GM12878 (cell line): ENCODE measurements around the gene TRPV5. TPM values are rescaled to one million over a fixed set of nuclear protein-coding genes. Genes with fewer than 3 reads are reported as not detected.

Source experiments
- ATAC-seq: fragments of 200-7000 bp; cut with Tn5 transposase; 3 replicates; pipeline ENCODE4 v1.9.1; 2020; ENCODE audit warnings: mild to moderate bottlenecking, moderate library complexity
- BruUV-seq: library from RNA; stranded (reverse); fragments of 400-500 nt; replicated peaks from 2 replicates; lab custom pipeline; 2021; lab: Mats Ljungman, UMichigan
- CTCF ChIA-PET: fragments of 300-600 bp; sonication (Branson Sonifier 250); formaldehyde crosslinking; extraction: SDS; loops from one replicate; lab custom pipeline; 2021; ENCODE audit warnings: inconsistent platforms; lab: Yijun Ruan, JAX
- POLR2A ChIA-PET: fragments of 350-600 bp; formaldehyde crosslinking; extraction: SDS; loops from one replicate; lab custom pipeline; 2021; ENCODE audit warnings: inconsistent platforms; lab: Charles Lee
- RAD21 ChIA-PET: fragments of 300-600 bp; sonication (Branson Sonifier 250); formaldehyde crosslinking; loops from one replicate; lab custom pipeline; 2023; ENCODE audit warnings: antibody characterized with exemption; ENCODE audit not compliant: unreplicated experiment; lab: Charles Lee
- SMC1A ChIA-PET: fragments of 300-600 bp; sonication (Branson Sonifier 250); formaldehyde crosslinking; loops from one replicate; lab custom pipeline; 2023; ENCODE audit not compliant: unreplicated experiment, uncharacterized antibody; lab: Charles Lee
- DNase-seq: peaks from one replicate; pipeline ENCODE4 v3.0.0-alpha.2; 2011; ENCODE audit warnings: low read depth, low spot score
- FAIRE-seq: peaks from 3 replicates; lab custom pipeline; 2011; peaks lifted over from hg19 to GRCh38; lab: Jason Lieb, UNC
- H2AFZ ChIP-seq: 2 replicates; pipeline ENCODE4 v1.6.0; 2011; ENCODE audit warnings: low read depth, low read length, control low read depth; ENCODE audit not compliant: control insufficient read depth
- H3K27ac ChIP-seq: 2 replicates; pipeline ENCODE4 v1.5.1; 2011; ENCODE audit warnings: control low read depth; ENCODE audit not compliant: control insufficient read depth, insufficient read depth
- H3K27me3 ChIP-seq, 2 experiments: replicated peaks in 1 of 2; 2 replicates each; pipeline versions ENCODE4 v1.6.0 to v1.6.1; 2011; ENCODE audit warnings: low read length in 1 of 2; ENCODE audit not compliant: control insufficient read depth in 2 of 2, insufficient read depth in 2 of 2
- H3K36me3 ChIP-seq, 2 experiments: 2 replicates each; pipeline ENCODE4 v1.5.1; 2011; ENCODE audit warnings: low read length in 1 of 2; ENCODE audit not compliant: control insufficient read depth in 2 of 2, insufficient read depth in 2 of 2
- H3K4me1 ChIP-seq: 2 replicates; pipeline ENCODE4 v1.6.1; 2011; ENCODE audit warnings: mild to moderate bottlenecking, low read length, moderate library complexity, mixed read lengths; ENCODE audit not compliant: control insufficient read depth, insufficient read depth
- H3K4me2 ChIP-seq: 2 replicates; pipeline ENCODE4 v1.6.0; 2011; ENCODE audit warnings: control low read depth; ENCODE audit not compliant: control insufficient read depth, insufficient read depth
- H3K4me3 ChIP-seq: fragments of 200-600 bp; sonication (generic); 2 replicates; pipeline ENCODE4 v1.5.1; 2016
- H3K79me2 ChIP-seq: 2 replicates; pipeline ENCODE4 v1.6.0; 2011; ENCODE audit warnings: low read length; ENCODE audit not compliant: control insufficient read depth, insufficient read depth
- H3K9ac ChIP-seq: 2 replicates; pipeline ENCODE4 v1.8.0; 2011; ENCODE audit warnings: low read length, control low read depth, mixed read lengths; ENCODE audit not compliant: control insufficient read depth, insufficient read depth
- H3K9me3 ChIP-seq: replicated peaks from 3 replicates; pipeline ENCODE4 v1.5.1; 2011; ENCODE audit warnings: mild to moderate bottlenecking, low read length; ENCODE audit not compliant: control insufficient read depth, insufficient read depth
- H4K20me1 ChIP-seq: 2 replicates; pipeline ENCODE4 v1.6.0; 2011; ENCODE audit not compliant: control insufficient read depth, insufficient read depth
- BCL3 ChIP-seq: IDR thresholded peaks from 2 replicates; pipeline ENCODE4 v1.6.1; 2011; ENCODE audit warnings: borderline replicate concordance, low read depth, mild to moderate bottlenecking, moderate library complexity, low read length; ENCODE audit not compliant: insufficient read depth, poor library complexity, severe bottlenecking
- MTA2 ChIP-seq: fragments of 450-650 bp; IDR thresholded peaks from 2 replicates; pipeline ENCODE4 v1.6.1; 2016; ENCODE audit warnings: low read depth, mild to moderate bottlenecking, moderate library complexity
- MXI1 ChIP-seq: fragments of 150-350 bp; IDR thresholded peaks from 2 replicates; pipeline ENCODE4 v1.6.1; 2011; ENCODE audit warnings: low read depth, mild to moderate bottlenecking, inconsistent platforms, low read length, improper control_type of control experiment
- NBN ChIP-seq: fragments of 450-650 bp; IDR thresholded peaks from 2 replicates; pipeline ENCODE4 v1.6.1; 2016
- PRDM15 ChIP-seq: fragments of 450-650 bp; formaldehyde crosslinking; IDR thresholded peaks from 2 replicates; pipeline ENCODE4 v1.4.0; 2020; ENCODE audit warnings: mild to moderate bottlenecking, moderate library complexity
- RAD21 ChIP-seq: IDR thresholded peaks from 2 replicates; pipeline ENCODE4 v1.6.1; 2011; ENCODE audit warnings: mild to moderate bottlenecking, low read depth, low read length, moderate library complexity; ENCODE audit not compliant: insufficient read depth
- SUPT20H ChIP-seq: IDR thresholded peaks from 2 replicates; pipeline ENCODE4 v1.6.1; 2011; ENCODE audit warnings: low read depth, mild to moderate bottlenecking, low read length, moderate library complexity, borderline replicate concordance; ENCODE audit not compliant: control insufficient read depth
- TARDBP ChIP-seq: IDR thresholded peaks from 2 replicates; pipeline ENCODE4 v1.6.1; 2016; ENCODE audit warnings: borderline replicate concordance
- TBL1XR1 ChIP-seq: IDR thresholded peaks from 2 replicates; pipeline ENCODE4 v1.6.1; 2012; ENCODE audit warnings: low read depth, low read length, improper control_type of control experiment
- WGBS: methylation state at CpG from one replicate; pipeline ENCODE4 v1.1.6; 2016; ENCODE audit warnings: low lambda C conversion rate; ENCODE audit not compliant: insufficient replicate concordance, insufficient coverage; ENCODE audit errors: missing lambda C conversion rate; 5-methylcytosine and 5-hydroxymethylcytosine counted together
- in situ Hi-C: fragments of 300-500 bp; cut with MboI; formaldehyde crosslinking; loops from 9 replicates; pipeline ENCODE4 v1.14.3; 2018; ENCODE audit warnings: mixed read lengths
- intact Hi-C: fragments of 100-400 bp; cut with micrococcal nuclease; formaldehyde crosslinking; loops from one replicate; pipeline ENCODE4 v1.14.2; 2022; ENCODE audit not compliant: unreplicated experiment
- polyA plus RNA-seq, 11 experiments: library from polyadenylated mRNA; depleted of rRNA in 4 of 11; unstranded in 6 of 11; stranded (reverse) in 5 of 11; fragments of >200 nt; fragmentation: Nextera tagmentation in 4 of 11; fragmentation: Illumina TruSeq in 1 of 11; extraction: Ambion mirVana in 4 of 11; extraction: Trizol in 1 of 11; gene quantifications; 1 replicate in 1 of 11; 2 replicates in 10 of 11; pipeline versions ENCODE4 v1.2.1 to v1.2.3, GENCODE V29; 2011 to 2016; ENCODE audit warnings: inconsistent platforms in 2 of 11, missing spikeins in 2 of 11, low read depth in 1 of 11
- total RNA-seq, 4 experiments: library from RNA; depleted of rRNA in 3 of 4; stranded (reverse); fragments of >200 nt in 3 of 4; fragmentation: Illumina TruSeq in 1 of 4; extraction: Trizol in 1 of 4; gene quantifications; 2 replicates each; pipeline versions ENCODE4 v1.2.1 to v1.2.3, GENCODE V29; 2013 to 2021

The TRPV5 gene
- total and polyA plus RNA-seq, 10 of the 15 experiments (the other 5 are each of a cell fraction or from before 2014, with no cell fraction given), result not detected

GRCh38 chr7:142868986-142869415 lies 64.5 kb downstream of the TRPV5 start:
- FAIRE-seq (no peak), ATAC-seq (no peak), DNase-seq (no peak)
- H3K27me3 ChIP-seq, result no peaks in the 10 kb centered on the region
- H3K4me2 ChIP-seq, result no peak overlapping the region
- 64% methylated on average over 11 of the region's 11 CpGs for WGBS
- H4K20me1 ChIP-seq, result no peaks in the 10 kb centered on the region
- H3K4me3 ChIP-seq, result no peak overlapping the region
- RAD21 ChIA-PET, result interaction anchor here (1.3 kb wide), 1 partner anchor 266 kb away, joined by 3 read pairs; no protein-coding TSS in a partner anchor
- BruUV-seq, result no TSS peak
- H3K9me3 ChIP-seq, result no peaks in the 10 kb centered on the region
- H3K27ac ChIP-seq, result no peak overlapping the region
- POLR2A ChIA-PET, result no interaction called here
- SMC1A ChIA-PET, result interaction anchor here (1.5 kb wide), 1 partner anchor 86 kb away, joined by 3 read pairs; no protein-coding TSS in a partner anchor
- H2AFZ ChIP-seq, result no peak overlapping the region
- CTCF ChIA-PET, result interaction anchor here (1.4 kb wide), 1 partner anchor 11 kb away, joined by 3 read pairs; no protein-coding TSS in a partner anchor
- no peaks in the 10 kb centered on the region for H3K36me3 ChIP-seq
- no peaks in the 10 kb centered on the region for H3K79me2 ChIP-seq
- in situ Hi-C loops, result no loop called here
- no peak overlapping the region for H3K9ac ChIP-seq
- H3K4me1 ChIP-seq, result no peaks in the 10 kb centered on the region
- TF ChIP-seq MXI1, result no peak
- TF ChIP-seq BCL3, result no peak
- TF ChIP-seq SUPT20H, result no peak
- no peak for TF ChIP-seq TBL1XR1
- no peak for TF ChIP-seq NBN
- no peak for TF ChIP-seq PRDM15 (CRISPR knock-in tag)
- TF ChIP-seq TARDBP, result no peak
- no peak for TF ChIP-seq RAD21
- no peak for TF ChIP-seq MTA2
- intact Hi-C loops, result no loop called here
